Renal cortex interstitium (tissue), 11 donors: ENCODE data around the gene SLC39A13. TPM values are rescaled to one million over a fixed set of nuclear protein-coding genes. Genes with fewer than 3 reads are reported as not detected.

Source experiments
- DNase-seq, 11 donors: peaks; one replicate each; pipeline ENCODE4 v3.0.0-alpha.2; 2013; ENCODE audit warnings: low read depth in 9 of 11, low spot score in 4 of 11; ENCODE audit errors: extremely low read depth in 1 of 11
- polyA plus RNA-seq, 3 donors: library from polyadenylated mRNA; unstranded; fragments of 120-200 nt; gene quantifications; one replicate each; pipeline ENCODE4 v1.2.1, GENCODE V29; 2013; ENCODE audit not compliant: insufficient read length in 3 of 3

Gene SLC39A13
- polyA plus RNA-seq, 3 donors, result 38.7 to 67.4 (median 55.8) TPM

DNA sequence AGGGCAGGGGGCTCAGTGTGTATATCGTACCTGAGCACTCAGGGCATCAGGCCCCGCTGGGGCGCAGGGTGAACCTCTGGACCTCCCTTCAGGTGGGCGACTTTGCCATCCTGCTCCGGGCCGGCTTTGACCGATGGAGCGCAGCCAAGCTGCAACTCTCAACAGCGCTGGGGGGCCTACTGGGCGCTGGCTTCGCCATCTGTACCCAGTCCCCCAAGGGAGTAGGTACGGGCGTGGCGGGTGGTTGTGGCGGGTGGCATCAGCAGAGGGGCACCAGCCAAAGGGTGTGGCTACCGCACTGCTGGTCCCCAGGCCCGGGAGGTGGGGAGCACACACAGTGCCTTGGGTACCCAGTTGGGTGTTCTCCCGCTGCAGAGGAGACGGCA, 6.3 kb downstream of the SLC39A13 start:
- no peak for DNase-seq

DNA sequence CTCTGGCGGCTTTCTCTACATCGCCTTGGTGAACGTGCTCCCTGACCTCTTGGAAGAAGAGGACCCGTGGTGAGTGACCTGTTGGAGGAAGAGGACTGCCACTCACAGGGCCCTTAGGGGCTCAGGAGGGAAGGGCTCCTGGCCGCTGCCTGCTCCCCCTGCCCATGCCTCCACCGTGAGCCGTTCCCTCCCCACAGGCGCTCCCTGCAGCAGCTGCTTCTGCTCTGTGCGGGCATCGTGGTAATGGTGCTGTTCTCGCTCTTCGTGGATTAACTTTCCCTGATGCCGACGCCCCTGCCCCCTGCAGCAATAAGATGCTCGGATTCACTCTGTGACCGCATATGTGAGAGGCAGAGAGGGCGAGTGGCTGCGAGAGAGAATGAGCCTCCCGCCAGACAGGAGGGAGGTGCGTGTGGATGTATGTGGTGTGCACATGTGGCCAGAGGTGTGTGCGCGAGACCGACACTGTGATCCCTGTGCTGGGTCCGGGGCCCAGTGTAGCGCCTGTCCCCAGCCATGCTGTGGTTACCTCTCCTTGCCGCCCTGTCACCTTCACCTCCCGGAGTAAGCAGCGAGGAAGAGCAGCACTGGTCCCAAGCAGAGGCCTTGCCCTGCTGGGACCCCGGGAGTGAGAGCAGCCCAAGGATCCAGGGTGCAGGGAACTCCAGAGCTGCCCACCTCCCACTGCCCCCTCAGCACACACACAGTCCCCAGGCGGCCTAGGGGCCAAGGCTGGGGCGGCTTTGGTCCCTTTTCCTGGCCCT, 6.9 kb downstream of the SLC39A13 start:
- no peak for DNase-seq

DNA sequence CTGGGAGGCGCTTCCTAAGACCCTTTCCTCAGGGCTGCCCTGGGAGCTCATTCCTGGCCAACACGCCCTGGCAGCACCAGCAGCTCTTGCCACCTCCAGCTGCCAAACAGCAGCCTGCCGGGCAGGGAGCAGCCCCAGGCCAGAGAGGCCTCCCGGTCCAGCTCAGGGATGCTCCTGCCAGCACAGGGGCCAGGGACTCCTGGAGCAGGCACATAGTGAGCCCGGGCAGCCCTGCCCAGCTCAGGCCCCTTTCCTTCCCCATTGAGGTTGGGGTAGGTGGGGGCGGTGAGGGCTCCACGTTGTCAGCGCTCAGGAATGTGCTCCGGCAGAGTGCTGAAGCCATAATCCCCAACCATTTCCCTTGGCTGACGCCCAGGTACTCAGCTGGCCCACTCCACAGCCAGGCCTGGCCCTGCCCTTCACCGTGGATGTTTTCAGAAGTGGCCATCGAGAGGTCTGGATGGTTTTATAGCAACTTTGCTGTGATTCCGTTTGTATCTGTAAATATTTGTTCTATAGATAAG, 7.6 kb downstream of the SLC39A13 start:
- DNase-seq, result no peak

DNA sequence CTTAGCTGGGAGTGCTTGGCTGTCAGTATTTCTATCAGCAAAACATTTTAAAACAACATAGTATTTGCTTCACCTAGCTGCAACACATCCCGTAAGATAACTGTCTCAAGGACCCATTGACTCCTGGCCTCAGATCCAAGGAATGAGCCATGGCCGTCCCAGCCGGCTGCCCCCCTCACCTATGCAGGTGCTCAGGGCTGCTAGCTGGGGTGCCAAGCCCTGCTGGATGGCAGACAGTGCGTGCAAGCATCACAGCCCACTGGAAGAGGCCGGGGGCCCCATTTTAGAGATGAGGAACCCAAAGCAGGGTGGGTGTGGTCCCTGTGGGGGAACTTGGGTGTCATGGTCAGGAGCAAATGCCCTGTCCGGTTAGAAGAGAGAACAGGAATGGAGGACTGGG, 9.3 kb downstream of the SLC39A13 start:
- DNase-seq, result no peak

DNA sequence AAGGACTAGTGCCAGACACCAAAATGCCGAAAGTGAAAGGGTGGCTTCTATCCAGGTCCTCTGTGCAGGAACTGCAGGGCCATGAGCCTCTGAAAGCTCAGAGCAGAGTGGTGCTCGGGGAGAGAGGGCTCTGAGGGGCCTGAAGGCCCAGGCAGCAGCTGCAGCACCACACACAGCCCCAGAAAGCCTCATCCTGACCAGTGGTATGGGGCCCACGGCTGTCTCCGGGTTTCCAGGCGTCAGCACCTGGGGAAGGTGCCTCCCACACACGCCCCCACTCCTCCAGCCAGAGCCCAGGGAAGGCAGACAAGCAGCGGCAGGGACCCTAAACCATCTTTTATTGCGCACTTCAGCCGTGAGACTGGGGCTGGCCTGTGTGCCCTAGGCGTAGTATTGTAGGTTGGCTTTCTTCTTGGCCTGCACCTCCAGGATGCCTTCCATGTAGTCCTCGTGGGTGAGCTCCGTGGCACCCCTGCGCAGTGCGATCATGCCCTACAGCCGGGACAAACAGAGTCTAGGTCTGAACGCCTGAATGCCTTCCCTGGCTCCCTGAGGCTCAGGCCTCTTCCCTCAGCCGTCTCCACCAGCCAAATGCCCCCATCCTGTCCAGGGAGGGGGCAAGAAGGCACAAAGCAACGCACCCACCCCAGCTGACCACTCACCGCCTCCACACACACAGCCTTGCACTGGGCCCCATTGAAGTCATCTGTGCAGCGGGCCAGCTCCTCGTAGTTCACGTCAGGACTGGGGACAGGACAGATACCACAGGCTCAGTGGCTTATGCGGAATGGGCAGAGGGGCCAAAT, 10.3 kb downstream of the SLC39A13 start:
- no peak for DNase-seq

DNA sequence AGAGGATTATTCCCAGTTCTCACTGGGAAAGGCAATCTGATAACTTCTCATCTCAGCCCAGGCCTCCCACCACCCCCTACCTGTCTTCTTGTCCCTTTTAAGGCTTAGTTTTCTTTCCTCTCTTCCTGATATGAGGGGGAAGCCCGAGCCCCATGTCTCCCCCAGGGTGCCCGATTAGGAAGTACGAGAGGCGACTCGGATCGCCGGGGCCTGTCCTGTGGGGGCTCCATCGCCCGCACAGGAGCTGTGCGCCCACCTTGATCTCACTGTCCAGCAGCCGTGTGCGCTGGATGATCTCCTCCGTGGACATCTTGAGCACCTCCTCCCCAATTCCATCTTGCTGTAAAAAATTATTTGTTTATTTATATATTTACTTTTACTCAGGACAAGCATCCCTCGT, 17.2 kb downstream of the SLC39A13 start:
- no peak for DNase-seq

DNA sequence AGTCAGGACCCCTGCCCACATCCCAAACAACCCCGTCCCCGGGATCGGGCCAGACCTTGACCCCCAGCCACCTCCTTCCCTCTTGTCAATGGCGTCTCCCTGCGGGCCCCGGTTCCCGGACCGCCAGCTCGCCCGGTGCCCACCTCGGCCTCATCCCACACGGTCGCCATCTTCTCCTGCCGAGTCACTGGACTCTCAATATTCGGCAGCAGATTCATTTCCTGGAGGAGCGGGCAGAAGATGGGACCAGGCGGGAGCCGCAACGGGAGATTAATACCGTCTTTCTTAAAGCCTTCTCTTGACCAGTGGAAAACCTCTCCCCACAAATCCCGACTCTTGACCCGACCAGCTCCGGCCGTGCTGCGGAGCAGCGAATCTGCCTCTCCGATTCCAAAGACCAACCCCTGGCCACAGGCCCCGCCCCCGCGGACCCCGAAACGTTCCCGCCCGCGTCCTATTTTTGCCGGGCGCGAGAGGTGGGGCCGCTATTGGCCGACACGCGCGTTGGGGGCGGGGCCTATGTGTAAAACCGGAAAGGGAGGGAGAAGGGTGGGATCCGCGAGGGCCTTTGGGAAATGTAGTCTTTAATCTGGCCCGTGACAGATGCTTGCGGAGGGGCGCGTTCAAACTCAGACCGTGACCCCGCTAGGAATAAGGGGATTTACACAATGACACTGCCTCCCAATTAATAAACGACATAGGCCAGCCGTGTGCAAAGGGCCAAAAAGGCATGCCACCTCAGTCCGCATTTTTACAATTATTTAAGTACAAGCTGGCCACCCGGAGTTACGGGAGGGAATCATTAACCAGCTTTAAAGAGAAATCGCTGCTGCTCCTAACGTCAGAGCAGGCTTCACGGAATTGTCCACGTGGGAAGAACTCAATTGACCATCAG, 17.9 kb downstream of the SLC39A13 start, which contains the start of gene PSMC3:
Gene PSMC3, minus strand, starts transcription at position 378 of the 895 bp plus-strand sequence. Its CDS starts 160 bp downstream, at position 218.
- peak; percentile 88 to 98 (median 96) for DNase-seq

DNA sequence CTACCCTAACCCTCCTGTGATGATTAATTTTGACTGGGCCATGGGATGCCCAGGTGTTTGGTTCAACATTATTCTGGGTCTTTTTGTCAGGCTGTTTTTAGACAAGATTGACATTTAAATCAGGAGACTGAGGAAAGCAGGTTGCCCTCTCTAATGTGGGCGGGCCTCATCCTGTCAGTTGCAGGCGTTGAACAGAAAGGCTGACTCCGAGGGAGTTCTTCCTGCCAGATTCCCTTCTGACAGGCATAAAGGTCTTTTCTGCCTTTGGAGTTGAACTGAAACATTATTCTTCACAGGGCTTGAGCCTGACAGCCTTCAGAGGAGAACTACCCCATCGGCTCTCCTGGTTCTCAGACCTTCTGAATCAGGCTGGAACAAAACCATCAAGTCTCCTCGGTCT, 22.1 kb downstream of the SLC39A13 start:
- no peak for DNase-seq

DNA sequence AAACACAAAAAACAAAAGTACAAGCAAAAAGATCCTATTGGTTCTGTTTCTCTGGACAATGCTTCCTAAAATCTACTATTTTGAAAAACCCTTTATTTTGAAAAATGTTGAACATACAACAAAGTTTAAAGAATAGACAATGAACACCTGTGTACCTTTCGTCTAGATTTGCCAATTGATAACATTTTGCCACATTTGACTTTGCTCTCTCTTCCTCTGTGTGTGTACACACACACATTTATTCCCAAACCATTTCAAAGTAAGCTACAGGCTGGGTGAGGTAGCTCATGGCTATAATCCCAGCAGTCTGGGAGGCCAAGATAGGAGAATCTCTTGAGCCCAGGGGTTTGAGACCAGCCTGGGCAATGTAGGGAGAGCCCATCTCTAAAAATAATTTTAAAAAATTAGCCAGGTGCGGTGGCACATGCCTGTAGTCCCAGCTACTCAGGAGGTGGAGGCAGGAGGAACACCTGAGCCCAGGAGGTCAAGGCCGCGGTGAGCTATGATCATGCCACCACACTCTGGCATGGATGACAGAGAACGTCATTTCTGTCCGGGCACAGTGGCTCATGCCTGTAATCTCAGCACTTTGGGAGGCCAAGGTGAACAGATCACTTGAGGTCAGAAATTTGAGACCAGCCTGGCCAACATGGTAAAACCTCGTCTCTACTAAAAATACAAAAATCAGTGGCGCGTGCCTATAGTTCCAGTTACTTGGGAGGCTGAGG, 23.1 kb downstream of the SLC39A13 start:
- DNase-seq, result no peak

DNA sequence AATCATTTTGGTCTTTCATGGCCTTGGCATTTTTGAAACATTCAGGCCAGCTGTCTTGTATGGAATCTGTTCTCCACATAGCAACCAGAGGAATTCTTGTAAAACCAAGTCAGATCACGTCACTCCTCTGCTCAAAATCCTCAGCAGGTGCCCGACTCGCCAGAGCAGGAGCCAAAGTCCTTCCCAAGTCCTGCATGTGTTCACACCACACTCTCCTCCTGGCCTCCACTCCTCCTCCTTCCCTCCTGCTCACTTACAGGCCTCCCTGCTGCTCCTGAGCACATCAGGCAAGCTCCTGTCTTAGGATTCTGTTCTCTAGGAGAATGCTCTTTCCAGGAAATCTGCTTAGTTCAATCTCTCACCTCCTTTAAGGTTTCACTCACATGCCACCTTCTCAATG, 24.8 kb downstream of the SLC39A13 start:
- DNase-seq, result no peak

DNA sequence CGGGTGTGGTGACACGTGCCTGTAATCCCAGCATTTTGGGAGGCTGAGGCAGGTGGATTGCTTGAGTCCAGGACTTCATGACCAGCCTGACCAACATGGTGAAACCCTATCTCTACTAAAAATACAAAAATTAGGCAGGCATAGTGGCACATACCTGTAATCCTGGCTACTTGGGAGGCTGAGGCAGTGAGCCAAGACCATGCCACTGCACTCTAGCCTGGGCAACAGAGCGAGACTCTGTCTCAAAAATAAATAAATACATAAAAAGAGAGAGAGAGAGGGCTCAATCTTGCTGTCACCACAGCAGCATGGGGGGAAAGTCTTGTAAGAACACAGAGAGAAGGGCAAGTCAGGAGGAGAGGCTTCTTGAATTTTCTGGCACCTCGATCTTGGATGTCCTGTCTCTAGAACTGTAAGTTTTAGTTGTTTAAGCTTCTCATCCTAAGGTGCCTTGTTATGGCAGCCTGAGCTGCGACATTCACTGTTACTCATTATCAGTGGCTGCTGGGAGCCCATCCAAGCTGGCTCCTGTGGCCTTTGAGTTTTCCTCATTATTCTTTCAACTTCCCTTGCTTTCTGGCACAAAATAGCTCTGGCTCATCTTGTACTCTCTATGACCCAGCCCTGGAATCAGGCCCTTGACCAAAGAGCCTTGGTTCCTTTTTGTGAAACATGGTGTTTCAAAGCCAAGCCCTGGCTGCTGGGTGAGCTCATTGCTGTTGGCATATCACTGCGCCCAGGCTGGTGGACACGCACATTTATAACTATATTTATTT, 25.8 kb downstream of the SLC39A13 start:
- no peak for DNase-seq

DNA sequence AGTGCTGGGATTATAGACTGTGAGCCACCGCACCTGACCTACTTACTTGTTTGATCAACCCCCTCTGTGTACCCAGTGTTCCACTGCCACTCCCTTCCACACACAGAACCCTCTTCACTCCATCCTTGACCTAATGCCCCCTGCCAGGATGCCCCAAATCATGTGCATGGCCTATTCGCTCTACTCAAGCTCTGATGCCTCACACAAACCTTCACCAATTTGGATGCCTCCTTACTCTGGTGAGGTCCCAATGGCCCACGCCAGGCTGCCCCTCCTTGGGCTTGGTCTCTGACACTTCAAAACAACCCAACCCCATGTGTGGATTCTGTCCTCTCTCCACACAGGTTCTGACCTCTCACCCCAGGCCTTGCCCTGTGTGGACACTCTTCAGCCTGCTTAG, 27.3 kb downstream of the SLC39A13 start:
- DNase-seq, result no peak

DNA sequence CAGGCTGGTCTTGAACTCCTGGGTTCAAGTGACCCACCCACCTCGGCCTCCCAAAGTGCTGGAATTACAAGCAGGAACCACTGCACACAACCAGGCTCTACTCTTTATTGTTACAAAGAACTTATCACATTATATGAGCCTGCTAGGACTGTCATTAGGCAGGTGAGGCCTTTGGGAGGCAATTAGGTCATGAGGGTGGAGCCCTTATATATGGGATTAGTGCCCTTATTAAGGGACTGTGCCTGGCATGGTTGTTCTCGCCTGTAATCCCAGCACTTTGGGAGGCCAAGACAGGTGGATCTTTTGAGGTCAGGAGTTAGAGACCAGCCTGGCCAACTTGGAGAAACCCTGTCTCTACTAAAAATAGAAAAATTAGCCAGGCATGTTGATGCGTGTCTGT, 28.3 kb downstream of the SLC39A13 start:
- no peak for DNase-seq

DNA sequence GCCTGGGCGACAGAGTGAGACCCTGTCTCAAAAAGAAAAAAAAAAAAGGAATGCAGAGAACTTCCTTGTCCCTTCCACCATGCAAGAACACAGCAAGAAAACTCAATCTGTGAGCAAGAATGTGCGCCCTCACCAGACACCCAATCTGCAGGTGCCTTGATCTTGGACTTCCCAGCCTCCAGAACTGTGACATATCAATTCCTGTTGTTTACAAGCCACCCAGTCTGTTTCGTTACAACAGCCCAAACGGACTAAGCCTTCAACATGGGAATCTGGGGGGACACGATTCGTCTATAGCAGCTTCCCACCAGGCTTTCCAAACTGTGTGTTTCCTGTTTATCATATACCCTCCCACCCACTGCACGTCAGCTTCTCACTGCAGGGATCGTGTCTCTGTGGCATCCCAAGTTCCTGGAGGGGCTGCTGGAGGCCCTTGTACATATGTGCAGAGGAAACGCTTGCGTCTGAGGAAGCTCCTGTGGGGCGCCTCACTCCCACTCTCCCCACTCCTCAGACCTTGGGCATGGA, 28.9 kb downstream of the SLC39A13 start:
- no peak for DNase-seq

DNA sequence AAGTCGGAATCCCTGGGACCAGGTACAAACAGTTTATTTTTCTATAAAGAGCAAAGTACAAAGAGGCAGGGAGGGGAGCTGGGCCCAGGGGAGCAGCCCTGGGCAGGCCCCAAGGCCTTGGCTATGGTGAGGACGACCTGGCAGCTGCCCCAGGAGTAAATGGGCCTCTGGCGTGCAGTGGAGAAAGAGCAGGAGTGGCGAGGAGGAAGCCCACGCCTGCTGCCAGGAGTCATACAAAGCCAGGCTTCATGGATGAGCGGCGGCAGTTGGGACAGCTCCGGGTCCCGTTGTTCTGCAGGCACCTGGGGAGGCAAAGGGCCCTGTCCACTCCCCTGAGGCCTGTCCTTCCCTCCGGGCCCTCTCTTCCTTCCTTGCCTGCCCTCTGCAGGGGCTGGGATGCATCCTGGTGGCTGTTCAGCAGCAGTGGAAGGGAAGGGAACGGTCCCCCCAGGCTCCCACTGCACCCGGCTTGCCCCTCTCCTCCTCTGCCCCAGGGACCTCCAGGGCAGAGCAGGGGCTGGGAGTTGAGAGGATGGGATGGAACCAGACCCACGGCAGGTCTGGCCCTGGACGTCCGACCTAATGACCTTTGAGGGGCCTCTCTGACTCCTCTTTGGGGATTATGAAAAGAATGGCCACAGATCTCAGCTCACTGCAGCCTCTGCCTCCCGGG, 29.5 kb downstream of the SLC39A13 start:
- DNase-seq, result no peak

DNA sequence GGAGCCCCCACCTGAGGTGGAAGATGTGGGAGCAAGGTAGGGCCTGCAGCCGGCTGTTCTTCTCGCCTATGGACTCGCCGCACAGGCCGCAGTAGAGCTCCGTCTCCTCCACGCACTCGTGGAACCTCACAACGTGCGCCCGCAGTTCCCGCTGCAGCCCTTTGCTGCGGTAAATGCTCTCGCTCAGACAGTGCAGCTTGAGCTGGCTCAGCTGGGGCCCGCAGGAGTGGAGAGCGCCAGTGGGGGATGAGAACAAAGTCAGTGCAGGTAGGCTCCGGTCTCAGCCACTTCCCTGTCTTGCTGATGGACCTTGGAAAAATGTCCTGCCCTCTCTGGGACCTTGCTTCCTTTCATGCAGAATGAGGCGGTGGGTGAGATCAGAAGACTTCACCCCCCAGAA, 30.3 kb downstream of the SLC39A13 start:
- DNase-seq, result no peak

DNA sequence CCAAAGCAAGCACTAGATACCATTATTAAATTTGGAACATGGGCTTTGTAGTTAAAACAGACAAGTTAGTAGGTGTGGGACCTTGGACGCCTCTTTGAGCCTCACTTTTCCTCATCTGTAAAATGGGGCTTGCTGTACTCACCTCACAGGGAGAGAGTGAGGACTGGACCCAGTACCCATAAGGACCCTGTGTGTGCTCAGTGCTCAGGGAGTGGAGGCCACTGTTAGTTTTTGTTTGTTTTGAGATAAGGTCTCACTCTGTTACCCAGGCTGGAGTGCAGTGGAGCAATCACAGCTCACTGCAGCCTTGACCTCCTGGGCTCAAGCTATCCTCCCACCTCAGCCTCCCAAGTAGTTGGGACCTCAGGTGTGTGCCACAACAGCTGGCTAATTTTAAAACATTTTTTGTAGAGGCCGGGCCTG, 31.7 kb downstream of the SLC39A13 start:
- no peak for DNase-seq
